Upper lobe of left lung (tissue), 6 donors: ENCODE measurements around the gene RNF187. TPM values are rescaled to one million over a fixed set of nuclear protein-coding genes. Genes with fewer than 3 reads are reported as not detected.
A peak's percentile ranks its signal among the peaks of the same experiment; 100 is the strongest.

Experiments used
- ATAC-seq, 2 donors: fragments of 200-7000 bp; cut with Tn5 transposase; one replicate each; pipeline ENCODE4 v1.9.1; 2022; ENCODE audit warnings: mild to moderate bottlenecking in 2 of 2, moderate library complexity in 2 of 2; ENCODE audit not compliant: low FRiP score in 2 of 2
- DNase-seq, 2 donors: peaks; one replicate each; pipeline ENCODE4 v3.0.0-alpha.2; 2019 to 2020
- H3K27ac ChIP-seq, 4 donors: fragments of 200-600 bp; sonication (generic); one replicate each; pipeline ENCODE4 v1.5.1; 2016 to 2019
- H3K27me3 ChIP-seq, 4 donors: fragments of 200-600 bp; sonication (generic); one replicate each; pipeline ENCODE4 v1.5.1; 2017 to 2019
- H3K36me3 ChIP-seq, 4 donors: fragments of 200-600 bp; sonication (generic); one replicate each; pipeline ENCODE4 v1.5.1; 2016 to 2019
- H3K4me1 ChIP-seq, 4 donors: fragments of 200-600 bp; sonication (generic); one replicate each; pipeline ENCODE4 v1.5.1; 2018 to 2019
- H3K4me3 ChIP-seq, 4 donors: fragments of 200-600 bp; sonication (generic); one replicate each; pipeline ENCODE4 v1.5.1; 2017 to 2019; ENCODE audit warnings: mild to moderate bottlenecking in 2 of 4, moderate library complexity in 1 of 4
- H3K9me3 ChIP-seq, 4 donors: fragments of 200-600 bp; sonication (generic); one replicate each; pipeline ENCODE4 v1.5.1; 2018 to 2019
- CTCF ChIP-seq, 6 experiments: fragments of 450-650 bp in 4 of 6; fragments of 200-600 bp in 2 of 6; sonication (generic) in 2 of 6; IDR thresholded peaks; one replicate each; pipeline ENCODE4 v1.5.1; 2016 to 2019; ENCODE audit warnings: antibody characterized with exemption in 6 of 6
- EP300 ChIP-seq, 4 donors: sonication (generic); formaldehyde crosslinking; IDR thresholded peaks; one replicate each; pipeline ENCODE4 v1.5.1; 2017; ENCODE audit warnings: antibody characterized with exemption in 4 of 4, control low read depth in 2 of 4
- POLR2A ChIP-seq, 4 donors: fragments of 450-650 bp; IDR thresholded peaks; one replicate each; pipeline ENCODE4 v1.5.1; 2016 to 2017; ENCODE audit warnings: antibody characterized with exemption in 4 of 4, mild to moderate bottlenecking in 2 of 4
- POLR2AphosphoS5 ChIP-seq, 2 donors: sonication (generic); formaldehyde crosslinking; IDR thresholded peaks; one replicate each; pipeline ENCODE4 v1.5.1; 2017; ENCODE audit warnings: antibody characterized with exemption in 2 of 2
- WGBS, 2 donors: methylation state at CpG; one replicate each; pipeline ENCODE4 v1.1.5; 2017 to 2018; 5-methylcytosine and 5-hydroxymethylcytosine counted together
- total RNA-seq, 6 donors: library from RNA; depleted of rRNA in 4 of 6; stranded (reverse); fragments of >200 nt in 4 of 6; gene quantifications; one replicate each; pipeline versions ENCODE4 v1.1.0 to v1.2.1, GENCODE V29; 2016 to 2021
- donor health status: DM: no; HTN: no; CAD: no; lungs with moderate emphysema.
- donor health status: DM: no; HTN: yes; CAD: no; lungs with severe emphysema.

RNF187 gene
- total RNA-seq, 6 donors from 2014 or later: 36.1 to 105 (median 71.2) TPM

- ATAC-seq: no peak
These were observed 44.0 kb downstream of the RNF187 start for GRCh38 chr1:228530951-228531731.

GRCh38 chr1:228538831-228539230 lies 51.6 kb downstream of the RNF187 start:
- ATAC-seq: no peak
- H3K27me3 ChIP-seq: no peaks in the 10 kb centered on the region
- H3K27ac ChIP-seq: no peak overlapping the region
- TF ChIP-seq EP300 (IDR thresholded peaks at IDR 0.05): no peak
- peaks cover 0 to 13% (median 9%) of the 10 kb centered on the region in 4 donors for H3K9me3 ChIP-seq
- no peaks in the 10 kb centered on the region for H3K4me1 ChIP-seq
- H3K36me3 ChIP-seq: no peaks in the 10 kb centered on the region
- H3K4me3 ChIP-seq: no peak overlapping the region
- 65 to 73% methylated on average over 2 to 3 of the region's 3 CpGs for WGBS, 2 donors
- DNase-seq: peak in 1 of 2 donors; percentile 6

More at GRCh38 chr1:228530951-228531731, 44.0 kb downstream of the RNF187 start:
- TF ChIP-seq CTCF (IDR thresholded peaks at IDR 0.05) (no peak), EP300 (IDR thresholded peaks at IDR 0.05) (no peak), POLR2AphosphoS5 (IDR thresholded peaks at IDR 0.05) (no peak), POLR2A (IDR thresholded peaks at IDR 0.05) (no peak)
- H3K4me3 ChIP-seq: no peak overlapping the region
- peaks cover 0 to 2% (median 0%) of the 10 kb centered on the region in 4 donors for H3K9me3 ChIP-seq
- H3K4me1 ChIP-seq: no peaks in the 10 kb centered on the region
- H3K36me3 ChIP-seq: no peaks in the 10 kb centered on the region
- DNase-seq: no peak
- WGBS, 2 donors: 68 to 82% methylated on average over 4 to 5 of the region's 5 CpGs
- no peak overlapping the region for H3K27ac ChIP-seq
- H3K27me3 ChIP-seq: no peaks in the 10 kb centered on the region

GRCh38 chr1:228540161-228540917 lies 53.2 kb downstream of the RNF187 start:
- Histone ChIP-seq H3K4me1 (no peaks in the 10 kb centered on the region), H3K9me3 (peaks cover 0 to 13% (median 9%) of the 10 kb centered on the region in 4 donors), H3K36me3 (no peaks in the 10 kb centered on the region), H3K27me3 (no peaks in the 10 kb centered on the region), H3K27ac (no peak overlapping the region), H3K4me3 (no peak overlapping the region)
- ATAC-seq: no peak
- TF ChIP-seq POLR2A (IDR thresholded peaks at IDR 0.05) (no peak), POLR2AphosphoS5 (IDR thresholded peaks at IDR 0.05) (no peak), EP300 (IDR thresholded peaks at IDR 0.05) (no peak), CTCF (IDR thresholded peaks at IDR 0.05) (no peak)
- no peak for DNase-seq
- WGBS, 2 donors: 45 to 55% methylated on average over 9 of the region's 9 CpGs

- H3K4me1 ChIP-seq: no peaks in the 10 kb centered on the region
- H3K9me3 ChIP-seq: peaks cover 0 to 7% (median 4%) of the 10 kb centered on the region in 4 donors
- no peaks in the 10 kb centered on the region for H3K27me3 ChIP-seq
- no peaks in the 10 kb centered on the region for H3K36me3 ChIP-seq
- no peak overlapping the region for H3K4me3 ChIP-seq
- DNase-seq: peak in 1 of 2 donors; percentile 8
- no peak for TF ChIP-seq EP300 (IDR thresholded peaks at IDR 0.05)
- no peak for TF ChIP-seq POLR2AphosphoS5 (IDR thresholded peaks at IDR 0.05)
- TF ChIP-seq POLR2A (IDR thresholded peaks at IDR 0.05): no peak
- no peak for TF ChIP-seq CTCF (IDR thresholded peaks at IDR 0.05)
- no peak overlapping the region for H3K27ac ChIP-seq
- no peak for ATAC-seq
- WGBS, 2 donors: 72 to 84% methylated on average over 4 of the region's 4 CpGs
These were observed 54.5 kb downstream of the RNF187 start for GRCh38 chr1:228541725-228542124.

GRCh38 chr1:228542376-228542775 lies 55.2 kb downstream of the RNF187 start:
- TF ChIP-seq EP300 (IDR thresholded peaks at IDR 0.05) (no peak), CTCF (IDR thresholded peaks at IDR 0.05) (no peak), POLR2AphosphoS5 (IDR thresholded peaks at IDR 0.05) (no peak), POLR2A (IDR thresholded peaks at IDR 0.05) (no peak)

More at GRCh38 chr1:228542376-228542775, 55.2 kb downstream of the RNF187 start:
- no peaks in the 10 kb centered on the region for H3K27me3 ChIP-seq
- no peaks in the 10 kb centered on the region for H3K4me1 ChIP-seq
- ATAC-seq (no peak), DNase-seq (peak in 1 of 2 donors; percentile 7)
- WGBS, 2 donors: 69 to 81% methylated on average over 1 to 2 of the region's 2 CpGs
- no peaks in the 10 kb centered on the region for H3K36me3 ChIP-seq
- H3K9me3 ChIP-seq: peaks cover 0 to 2% (median 0%) of the 10 kb centered on the region in 4 donors
- no peak overlapping the region for H3K4me3 ChIP-seq
- no peak overlapping the region for H3K27ac ChIP-seq
